A673 (cell line): ENCODE results near the gene SPAG9.

Experiments used
- CTCF ChIP-seq: fragments of 300-800, 200-600 bp; sonication (generic); conservative IDR thresholded peaks from 2 replicates; pipeline ENCODE4 v1.5.1; 2017; ENCODE audit warnings: low read depth, mild to moderate bottlenecking, antibody characterized with exemption, low read length, moderate library complexity, mixed read lengths
- EZH2 ChIP-seq: fragments of 200-600 bp; sonication (generic); IDR thresholded peaks from 2 replicates; pipeline ENCODE4 v1.6.1; 2017; ENCODE audit warnings: borderline replicate concordance, low read depth, mild to moderate bottlenecking, mixed read lengths, antibody characterized with exemption, low read length; ENCODE audit not compliant: poor library complexity, severe bottlenecking

GRCh38 chr17:50919321-50920040 is 201.2 kb downstream of the SPAG9 start:
- TF ChIP-seq CTCF: no peak
- no peak for TF ChIP-seq EZH2
